SU-DHL-6 (cell line): ENCODE data around the gene PACS2.

Experiments
- EZH2phosphoT487 ChIP-seq: fragments of 200-600 bp; sonication (generic), shearing (Covaris generic); conservative IDR thresholded peaks from 2 replicates; pipeline ENCODE4 v1.6.1; 2018; ENCODE audit warnings: mild to moderate bottlenecking, antibody characterized with exemption, low read length, moderate library complexity, mixed read lengths
- TF ChIP-seq, protein P1 (sequence below): fragments of 200-600 bp; sonication (generic); IDR thresholded peaks from one replicate; pipeline ENCODE4 v1.5.1; 2017; ENCODE audit warnings: antibody characterized with exemption, mild to moderate bottlenecking, low read length, moderate library complexity; ENCODE audit not compliant: insufficient read depth, poor library complexity, severe bottlenecking

GRCh38 chr14:105272623-105273022 lies 41.9 kb upstream of the PACS2 start:
- TF ChIP-seq, protein P1, sequence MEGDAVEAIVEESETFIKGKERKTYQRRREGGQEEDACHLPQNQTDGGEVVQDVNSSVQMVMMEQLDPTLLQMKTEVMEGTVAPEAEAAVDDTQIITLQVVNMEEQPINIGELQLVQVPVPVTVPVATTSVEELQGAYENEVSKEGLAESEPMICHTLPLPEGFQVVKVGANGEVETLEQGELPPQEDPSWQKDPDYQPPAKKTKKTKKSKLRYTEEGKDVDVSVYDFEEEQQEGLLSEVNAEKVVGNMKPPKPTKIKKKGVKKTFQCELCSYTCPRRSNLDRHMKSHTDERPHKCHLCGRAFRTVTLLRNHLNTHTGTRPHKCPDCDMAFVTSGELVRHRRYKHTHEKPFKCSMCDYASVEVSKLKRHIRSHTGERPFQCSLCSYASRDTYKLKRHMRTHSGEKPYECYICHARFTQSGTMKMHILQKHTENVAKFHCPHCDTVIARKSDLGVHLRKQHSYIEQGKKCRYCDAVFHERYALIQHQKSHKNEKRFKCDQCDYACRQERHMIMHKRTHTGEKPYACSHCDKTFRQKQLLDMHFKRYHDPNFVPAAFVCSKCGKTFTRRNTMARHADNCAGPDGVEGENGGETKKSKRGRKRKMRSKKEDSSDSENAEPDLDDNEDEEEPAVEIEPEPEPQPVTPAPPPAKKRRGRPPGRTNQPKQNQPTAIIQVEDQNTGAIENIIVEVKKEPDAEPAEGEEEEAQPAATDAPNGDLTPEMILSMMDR: no peak
- TF ChIP-seq EZH2phosphoT487: no peak
